D341Med (cell line): ENCODE data around the gene HTRA1.

Experiments
- DNase-seq: peaks from one replicate; pipeline ENCODE4 v3.0.0; 2012; ENCODE audit warnings: low spot score

The HTRA1 gene

GRCh38 chr10:122495406-122496340 lies 34.3 kb downstream of the HTRA1 start:
- no peak for DNase-seq

GRCh38 chr10:122497241-122497640 lies 35.9 kb downstream of the HTRA1 start:
- DNase-seq: no peak

- no peak for DNase-seq
Observed at GRCh38 chr10:122498521-122498920, 37.2 kb downstream of the HTRA1 start.

GRCh38 chr10:122499012-122499411 lies 37.7 kb downstream of the HTRA1 start:
- no peak for DNase-seq

- DNase-seq: no peak
Observed at GRCh38 chr10:122499491-122499941, 38.2 kb downstream of the HTRA1 start.

- DNase-seq: no peak
Observed at GRCh38 chr10:122500194-122500593, 38.8 kb downstream of the HTRA1 start.

GRCh38 chr10:122500726-122501125 lies 39.4 kb downstream of the HTRA1 start:
- no peak for DNase-seq

GRCh38 chr10:122503012-122503411 lies 41.7 kb downstream of the HTRA1 start:
- no peak for DNase-seq

GRCh38 chr10:122503886-122504609 lies 42.7 kb downstream of the HTRA1 start:
- DNase-seq: no peak

- no peak for DNase-seq
Observed at GRCh38 chr10:122504610-122504950, 43.2 kb downstream of the HTRA1 start.

GRCh38 chr10:122505011-122505410 lies 43.7 kb downstream of the HTRA1 start:
- no peak for DNase-seq

GRCh38 chr10:122505885-122506645 lies 44.7 kb downstream of the HTRA1 start:
- DNase-seq: no peak

- DNase-seq: no peak
Observed at GRCh38 chr10:122507616-122508015, 46.3 kb downstream of the HTRA1 start.

- DNase-seq: no peak
Observed at GRCh38 chr10:122508021-122508420, 46.7 kb downstream of the HTRA1 start.

- DNase-seq: no peak
Observed at GRCh38 chr10:122509323-122509722, 48.0 kb downstream of the HTRA1 start.

- DNase-seq: no peak
Observed at GRCh38 chr10:122510326-122510725, 49.0 kb downstream of the HTRA1 start.

- DNase-seq: no peak
Observed at GRCh38 chr10:122510736-122511135, 49.4 kb downstream of the HTRA1 start.

- DNase-seq: no peak
Observed at GRCh38 chr10:122513053-122513452, 51.7 kb downstream of the HTRA1 start.

GRCh38 chr10:122514045-122514840 lies 52.9 kb downstream of the HTRA1 start:
- DNase-seq: no peak

- DNase-seq: no peak
Observed at GRCh38 chr10:122515022-122515424, 53.7 kb downstream of the HTRA1 start.

GRCh38 chr10:122515588-122516231 lies 54.4 kb downstream of the HTRA1 start:
- DNase-seq: no peak
